ENCODE measurements around the gene STMN1.

The STMN1 gene

GRCh38 chr1:25899792-25900191, 6.4 kb downstream of the STMN1 start:
- no peaks in the 10 kb centered on the region for H3K9me2 ChIP-seq (replicated peaks; ENCODE audit: low read depth, low read length)
- H3K27me3 ChIP-seq (ENCODE audit: insufficient read depth, low read length, poor library complexity, severe bottlenecking): peaks cover 5% of the 10 kb centered on the region
- H3K4me3 ChIP-seq (ENCODE audit: low read length, poor library complexity, severe bottlenecking): peak overlapping the region; percentile 97
- TF ChIP-seq EZH2phosphoT487 (IDR thresholded peaks at IDR 0.05; ENCODE audit: borderline replicate concordance): no peak
- TF ChIP-seq, protein P1, sequence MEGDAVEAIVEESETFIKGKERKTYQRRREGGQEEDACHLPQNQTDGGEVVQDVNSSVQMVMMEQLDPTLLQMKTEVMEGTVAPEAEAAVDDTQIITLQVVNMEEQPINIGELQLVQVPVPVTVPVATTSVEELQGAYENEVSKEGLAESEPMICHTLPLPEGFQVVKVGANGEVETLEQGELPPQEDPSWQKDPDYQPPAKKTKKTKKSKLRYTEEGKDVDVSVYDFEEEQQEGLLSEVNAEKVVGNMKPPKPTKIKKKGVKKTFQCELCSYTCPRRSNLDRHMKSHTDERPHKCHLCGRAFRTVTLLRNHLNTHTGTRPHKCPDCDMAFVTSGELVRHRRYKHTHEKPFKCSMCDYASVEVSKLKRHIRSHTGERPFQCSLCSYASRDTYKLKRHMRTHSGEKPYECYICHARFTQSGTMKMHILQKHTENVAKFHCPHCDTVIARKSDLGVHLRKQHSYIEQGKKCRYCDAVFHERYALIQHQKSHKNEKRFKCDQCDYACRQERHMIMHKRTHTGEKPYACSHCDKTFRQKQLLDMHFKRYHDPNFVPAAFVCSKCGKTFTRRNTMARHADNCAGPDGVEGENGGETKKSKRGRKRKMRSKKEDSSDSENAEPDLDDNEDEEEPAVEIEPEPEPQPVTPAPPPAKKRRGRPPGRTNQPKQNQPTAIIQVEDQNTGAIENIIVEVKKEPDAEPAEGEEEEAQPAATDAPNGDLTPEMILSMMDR (conservative IDR thresholded peaks at IDR 0.05; ENCODE audit: low read length): no peak
- no peaks in the 10 kb centered on the region for H3K9me3 ChIP-seq (ENCODE audit: insufficient read depth, low read depth, low read length)
- H3K79me2 ChIP-seq (ENCODE audit: insufficient read depth, low read length): peaks cover 75% of the 10 kb centered on the region
- peaks cover 56% of the 10 kb centered on the region for H3K4me1 ChIP-seq (ENCODE audit: insufficient read depth, low read length, poor library complexity, severe bottlenecking)
- peak overlapping the region; percentile 22 for H3K9ac ChIP-seq (ENCODE audit: low read depth, low read length, poor library complexity, severe bottlenecking)
- peaks cover 24% of the 10 kb centered on the region for H3F3A ChIP-seq (ENCODE audit: low read depth)
- H4K20me1 ChIP-seq (ENCODE audit: insufficient read depth, low read length, poor library complexity, severe bottlenecking): peaks cover 88% of the 10 kb centered on the region
- H3K36me3 ChIP-seq (ENCODE audit: insufficient read depth, low read length): peaks cover 88% of the 10 kb centered on the region
- no peak overlapping the region for H2AFZ ChIP-seq (ENCODE audit: low read length)
- H3K4me2 ChIP-seq (ENCODE audit: low read depth, low read length, poor library complexity, severe bottlenecking): peak overlapping the region; percentile 92

DNA sequence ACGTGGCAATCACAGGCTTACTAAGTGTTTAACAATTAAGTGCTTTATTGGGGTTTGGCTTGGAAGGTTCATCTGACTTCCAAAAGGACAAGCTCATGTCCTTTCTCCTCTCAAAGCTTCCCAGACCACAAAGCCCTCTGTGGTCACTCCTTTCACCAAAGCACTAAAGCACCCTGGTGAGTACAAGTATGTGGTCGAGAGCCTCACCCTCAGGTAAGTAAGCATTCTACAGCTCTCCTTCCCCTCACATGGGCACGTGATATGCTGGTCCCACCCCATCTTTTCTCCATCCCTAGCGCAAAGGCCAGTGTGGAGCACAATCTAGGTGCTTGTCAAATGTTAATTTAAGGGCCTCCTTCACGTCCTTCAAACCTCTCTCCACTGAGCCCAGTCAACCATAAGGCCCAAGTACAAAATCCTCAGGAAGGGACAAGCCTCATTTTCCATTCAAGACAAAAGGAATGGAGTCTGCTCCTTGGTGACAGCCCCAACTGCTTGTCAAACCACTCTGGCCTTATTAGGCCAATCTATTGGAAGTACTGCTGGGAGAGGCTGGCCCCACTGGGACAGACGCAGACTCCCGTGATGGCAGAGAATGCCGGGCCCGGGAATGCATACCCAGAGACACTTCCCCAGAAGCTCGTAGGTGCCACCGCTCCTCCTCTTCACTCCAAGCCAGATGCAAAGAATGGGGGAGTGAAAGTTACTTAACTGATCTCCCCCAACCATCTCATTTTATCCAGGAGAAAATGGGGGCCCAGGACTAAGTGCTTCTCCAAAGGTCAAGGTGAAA, 7.8 kb downstream of the STMN1 start:
- no peaks in the 10 kb centered on the region for H3K27me3 ChIP-seq (ENCODE audit: insufficient read depth, low read length, poor library complexity, severe bottlenecking)
- no peaks in the 10 kb centered on the region for H3K9me3 ChIP-seq (ENCODE audit: insufficient read depth, low read depth, low read length)
- H3F3A ChIP-seq (ENCODE audit: low read depth): peaks cover 24% of the 10 kb centered on the region
- peaks cover 89% of the 10 kb centered on the region for H3K36me3 ChIP-seq (ENCODE audit: insufficient read depth, low read length)
- no peak overlapping the region for H3K4me3 ChIP-seq (ENCODE audit: low read length, poor library complexity, severe bottlenecking)
- peaks cover 78% of the 10 kb centered on the region for H4K20me1 ChIP-seq (ENCODE audit: insufficient read depth, low read length, poor library complexity, severe bottlenecking)
- H3K9ac ChIP-seq (ENCODE audit: low read depth, low read length, poor library complexity, severe bottlenecking): no peak overlapping the region
- peaks cover 43% of the 10 kb centered on the region for H3K4me1 ChIP-seq (ENCODE audit: insufficient read depth, low read length, poor library complexity, severe bottlenecking)
- TF ChIP-seq, protein P1 (conservative IDR thresholded peaks at IDR 0.05; ENCODE audit: low read length): no peak
- no peak for TF ChIP-seq EZH2phosphoT487 (IDR thresholded peaks at IDR 0.05; ENCODE audit: borderline replicate concordance)
- peak overlapping the region; percentile 92 for H3K4me2 ChIP-seq (ENCODE audit: low read depth, low read length, poor library complexity, severe bottlenecking)
- H3K9me2 ChIP-seq (replicated peaks; ENCODE audit: low read depth, low read length): no peaks in the 10 kb centered on the region
- H3K79me2 ChIP-seq (ENCODE audit: insufficient read depth, low read length): peaks cover 70% of the 10 kb centered on the region
- no peak overlapping the region for H2AFZ ChIP-seq (ENCODE audit: low read length)

- H3K79me2 ChIP-seq (ENCODE audit: insufficient read depth, low read length): peaks cover 64% of the 10 kb centered on the region
- H3K9ac ChIP-seq (ENCODE audit: low read depth, low read length, poor library complexity, severe bottlenecking): no peak overlapping the region
- H3K9me3 ChIP-seq (ENCODE audit: insufficient read depth, low read depth, low read length): no peaks in the 10 kb centered on the region
- H3K4me3 ChIP-seq (ENCODE audit: low read length, poor library complexity, severe bottlenecking): no peak overlapping the region
- H2AFZ ChIP-seq (ENCODE audit: low read length): no peak overlapping the region
- H3K4me1 ChIP-seq (ENCODE audit: insufficient read depth, low read length, poor library complexity, severe bottlenecking): peaks cover 37% of the 10 kb centered on the region
- peaks cover 24% of the 10 kb centered on the region for H3F3A ChIP-seq (ENCODE audit: low read depth)
- peaks cover 72% of the 10 kb centered on the region for H4K20me1 ChIP-seq (ENCODE audit: insufficient read depth, low read length, poor library complexity, severe bottlenecking)
- no peaks in the 10 kb centered on the region for H3K27me3 ChIP-seq (ENCODE audit: insufficient read depth, low read length, poor library complexity, severe bottlenecking)
- H3K36me3 ChIP-seq (ENCODE audit: insufficient read depth, low read length): peaks cover 87% of the 10 kb centered on the region
- H3K9me2 ChIP-seq (replicated peaks; ENCODE audit: low read depth, low read length): no peaks in the 10 kb centered on the region
- H3K4me2 ChIP-seq (ENCODE audit: low read depth, low read length, poor library complexity, severe bottlenecking): no peak overlapping the region
- TF ChIP-seq, protein P1 (conservative IDR thresholded peaks at IDR 0.05; ENCODE audit: low read length): no peak
- TF ChIP-seq EZH2phosphoT487 (IDR thresholded peaks at IDR 0.05; ENCODE audit: borderline replicate concordance): no peak
Measured at GRCh38 chr1:25897754-25898153, 8.5 kb downstream of the STMN1 start.

Measured in Loucy (cell line).